NCI-H69 (cell line): ENCODE measurements around the gene ANKRD31.
A peak's percentile ranks its signal among the peaks of the same experiment; 100 is the strongest.

ENCODE experiments used
- DNase-seq: peaks from one replicate; lab custom pipeline; 2025; lab: John Stamatoyannopoulos, UW

ANKRD31 gene

GRCh38 chr5:75057561-75057960 is 179.1 kb downstream of the ANKRD31 start:
- no peak for DNase-seq

- no peak for DNase-seq
Observed at GRCh38 chr5:75055727-75056144, 180.9 kb downstream of the ANKRD31 start.

GRCh38 chr5:75054134-75054930 is 182.3 kb downstream of the ANKRD31 start:
- DNase-seq = peak; percentile 50

GRCh38 chr5:75053304-75054133 is 183.2 kb downstream of the ANKRD31 start:
- peak; percentile 56 for DNase-seq

- no peak for DNase-seq
Observed at GRCh38 chr5:75053054-75053303, 183.7 kb downstream of the ANKRD31 start.

GRCh38 chr5:75052192-75053053 is 184.3 kb downstream of the ANKRD31 start, which contains the start of gene GCNT4:
Gene GCNT4, minus strand, starts transcription at chr5:75052558. Its CDS starts 22,521 bp downstream, at chr5:75030037.
- DNase-seq = peak; percentile 48

GRCh38 chr5:75051217-75051751 is 185.4 kb downstream of the ANKRD31 start:
- peak; percentile 12 for DNase-seq

- DNase-seq = peak; percentile 23
Observed at GRCh38 chr5:75050415-75050814, 186.3 kb downstream of the ANKRD31 start.

- peak; percentile 67 for DNase-seq
Observed at GRCh38 chr5:75049456-75050351, 187.0 kb downstream of the ANKRD31 start.

GRCh38 chr5:75048457-75048953 is 188.2 kb downstream of the ANKRD31 start:
- no peak for DNase-seq

GRCh38 chr5:75047356-75047755 is 189.3 kb downstream of the ANKRD31 start:
- DNase-seq = no peak

- no peak for DNase-seq
Observed at GRCh38 chr5:75046366-75047142, 190.1 kb downstream of the ANKRD31 start.

GRCh38 chr5:75045071-75045470 is 191.6 kb downstream of the ANKRD31 start:
- no peak for DNase-seq

- DNase-seq = no peak
Observed at GRCh38 chr5:75044406-75044805, 192.3 kb downstream of the ANKRD31 start.

GRCh38 chr5:75043633-75044264 is 192.9 kb downstream of the ANKRD31 start:
- DNase-seq = no peak

- DNase-seq = no peak
Observed at GRCh38 chr5:75042522-75042921, 194.2 kb downstream of the ANKRD31 start.

- DNase-seq = no peak
Observed at GRCh38 chr5:75040973-75041372, 195.7 kb downstream of the ANKRD31 start.

GRCh38 chr5:75037106-75037505 is 199.6 kb downstream of the ANKRD31 start:
- DNase-seq = no peak

GRCh38 chr5:75034137-75034739 is 202.4 kb downstream of the ANKRD31 start:
- no peak for DNase-seq
